Adipocyte (in vitro differentiated cells): ENCODE measurements around the gene ISL2.
"Not testable (repeated sequence)": the region's sequence is repeated elsewhere in the genome, so short reads cannot be mapped to it uniquely, and the experiment has no call there.

Experiments used
- DNase-seq: peaks from one replicate; pipeline ENCODE4 v3.0.0-alpha.2; 2015; ENCODE audit warnings: low read depth
- H3K27me3 ChIP-seq: replicated peaks from 2 replicates; pipeline ENCODE4 v1.7.0; 2013; ENCODE audit warnings: mild to moderate bottlenecking, low read length, moderate library complexity; ENCODE audit not compliant: control insufficient read depth, insufficient read depth
- H3K36me3 ChIP-seq: 2 replicates; pipeline ENCODE4 v1.7.0; 2013; ENCODE audit warnings: low read length, mild to moderate bottlenecking, moderate library complexity; ENCODE audit not compliant: control insufficient read depth, insufficient read depth, severe bottlenecking
- H3K4me1 ChIP-seq: 2 replicates; pipeline ENCODE4 v1.7.0; 2013; ENCODE audit warnings: mild to moderate bottlenecking, low read length, moderate library complexity; ENCODE audit not compliant: control insufficient read depth, insufficient read depth
- H3K4me3 ChIP-seq: 2 replicates; pipeline ENCODE4 v1.7.0; 2013; ENCODE audit warnings: mild to moderate bottlenecking, low read length, moderate library complexity
- H3K9ac ChIP-seq: 2 replicates; pipeline ENCODE4 v1.7.0; 2013; ENCODE audit warnings: mild to moderate bottlenecking, low read length, moderate library complexity
- H3K9me3 ChIP-seq: 2 replicates; pipeline ENCODE4 v1.7.0; 2013; ENCODE audit warnings: mild to moderate bottlenecking, low read length, moderate library complexity; ENCODE audit not compliant: control insufficient read depth

ISL2 gene

GRCh38 chr15:76336254-76337058, at the start of gene ISL2:
ISL2 (plus strand) TSS chr15:76336773; CDS start chr15:76336884, 111 bp downstream.
- Histone ChIP-seq H3K27me3 (peaks cover 86% of the 10 kb centered on the region), H3K36me3 (no peaks in the 10 kb centered on the region), H3K4me1 (peaks cover 14% of the 10 kb centered on the region), H3K4me3 (no peak within 1 kb of the TSS), H3K9ac (no peak within 1 kb of the TSS), H3K9me3 (no peaks in the 10 kb centered on the region)
- DNase-seq: peak; percentile 47

- Histone ChIP-seq H3K9me3 (no peaks in the 10 kb centered on the region), H3K36me3 (peaks cover 54% of the 10 kb centered on the region), H3K4me1 (peaks cover 22% of the 10 kb centered on the region), H3K4me3 (no peak overlapping the region), H3K27me3 (no peaks in the 10 kb centered on the region), H3K9ac (no peak overlapping the region)
- no peak for DNase-seq
Observed at GRCh38 chr15:76289582-76289981, 47.0 kb upstream of the ISL2 start.

GRCh38 chr15:76293361-76293760, 43.2 kb upstream of the ISL2 start:
- Histone ChIP-seq H3K27me3 (no peaks in the 10 kb centered on the region), H3K9ac (no peak overlapping the region), H3K36me3 (peaks cover 20% of the 10 kb centered on the region), H3K9me3 (no peaks in the 10 kb centered on the region), H3K4me3 (no peak overlapping the region), H3K4me1 (peaks cover 22% of the 10 kb centered on the region)
- no peak for DNase-seq

- peaks cover 15% of the 10 kb centered on the region for H3K4me1 ChIP-seq
- H3K36me3 ChIP-seq: peaks cover 14% of the 10 kb centered on the region
- H3K4me3 ChIP-seq, H3K9me3 ChIP-seq, H3K9ac ChIP-seq, DNase-seq, H3K27me3 ChIP-seq: not testable (repeated sequence)
Observed at GRCh38 chr15:76294463-76294862, 42.1 kb upstream of the ISL2 start.

GRCh38 chr15:76296849-76297248, 39.7 kb upstream of the ISL2 start:
- peaks cover 9% of the 10 kb centered on the region for H3K4me1 ChIP-seq
- H3K9me3 ChIP-seq: no peaks in the 10 kb centered on the region
- no peak overlapping the region for H3K4me3 ChIP-seq
- peaks cover 9% of the 10 kb centered on the region for H3K36me3 ChIP-seq
- no peak overlapping the region for H3K9ac ChIP-seq
- no peaks in the 10 kb centered on the region for H3K27me3 ChIP-seq
- no peak for DNase-seq

- DNase-seq, H3K36me3 ChIP-seq, H3K9me3 ChIP-seq, H3K4me3 ChIP-seq, H3K27me3 ChIP-seq, H3K9ac ChIP-seq, H3K4me1 ChIP-seq: not testable (repeated sequence)
Observed at GRCh38 chr15:76297951-76298350, 38.6 kb upstream of the ISL2 start.

GRCh38 chr15:76298986-76299385, 37.6 kb upstream of the ISL2 start:
- Histone ChIP-seq H3K4me1 (no peaks in the 10 kb centered on the region), H3K27me3 (no peaks in the 10 kb centered on the region), H3K9me3 (no peaks in the 10 kb centered on the region), H3K4me3 (no peak overlapping the region), H3K9ac (no peak overlapping the region), H3K36me3 (peaks cover 4% of the 10 kb centered on the region)
- no peak for DNase-seq

GRCh38 chr15:76299786-76300185, 36.8 kb upstream of the ISL2 start:
- no peak overlapping the region for H3K4me3 ChIP-seq
- H3K27me3 ChIP-seq: no peaks in the 10 kb centered on the region
- no peak overlapping the region for H3K9ac ChIP-seq
- no peaks in the 10 kb centered on the region for H3K4me1 ChIP-seq
- DNase-seq: no peak
- H3K9me3 ChIP-seq: no peaks in the 10 kb centered on the region
- H3K36me3 ChIP-seq: peaks cover 2% of the 10 kb centered on the region

GRCh38 chr15:76303909-76304308, 32.7 kb upstream of the ISL2 start:
- DNase-seq: no peak
- no peak overlapping the region for H3K4me3 ChIP-seq
- no peaks in the 10 kb centered on the region for H3K27me3 ChIP-seq
- no peaks in the 10 kb centered on the region for H3K9me3 ChIP-seq
- H3K36me3 ChIP-seq: no peaks in the 10 kb centered on the region
- no peak overlapping the region for H3K9ac ChIP-seq
- H3K4me1 ChIP-seq: peaks cover 22% of the 10 kb centered on the region

- H3K4me3 ChIP-seq: peak overlapping the region; percentile 97
- peak overlapping the region; percentile 99 for H3K9ac ChIP-seq
- no peaks in the 10 kb centered on the region for H3K36me3 ChIP-seq
- peaks cover 46% of the 10 kb centered on the region for H3K4me1 ChIP-seq
- peak; percentile 28 for DNase-seq
- no peaks in the 10 kb centered on the region for H3K27me3 ChIP-seq
- H3K9me3 ChIP-seq: no peaks in the 10 kb centered on the region
Observed at GRCh38 chr15:76309601-76310330, 26.8 kb upstream of the ISL2 start.

GRCh38 chr15:76310475-76311099, 26.0 kb upstream of the ISL2 start:
- no peaks in the 10 kb centered on the region for H3K9me3 ChIP-seq
- DNase-seq: peak; percentile 70

More at GRCh38 chr15:76310475-76311099, 26.0 kb upstream of the ISL2 start:
- H3K4me1 ChIP-seq: peaks cover 40% of the 10 kb centered on the region
- H3K36me3 ChIP-seq: no peaks in the 10 kb centered on the region
- H3K27me3 ChIP-seq: no peaks in the 10 kb centered on the region
- peak overlapping the region; percentile 99 for H3K9ac ChIP-seq
- peak overlapping the region; percentile 97 for H3K4me3 ChIP-seq
